Right kidney (tissue), 1 donor: ENCODE results near the gene KRTAP10-12.

Experiments used
- DNase-seq: peaks from one replicate; pipeline ENCODE4 v3.0.0-alpha.2; 2016

Gene KRTAP10-12

GRCh38 chr21:44699502-44700001, 2.6 kb downstream of the KRTAP10-12 start:
- no peak for DNase-seq

GRCh38 chr21:44700101-44701022, 3.4 kb downstream of the KRTAP10-12 start:
- no peak for DNase-seq

GRCh38 chr21:44701023-44701400, 4.0 kb downstream of the KRTAP10-12 start:
- DNase-seq, result no peak

DNA sequence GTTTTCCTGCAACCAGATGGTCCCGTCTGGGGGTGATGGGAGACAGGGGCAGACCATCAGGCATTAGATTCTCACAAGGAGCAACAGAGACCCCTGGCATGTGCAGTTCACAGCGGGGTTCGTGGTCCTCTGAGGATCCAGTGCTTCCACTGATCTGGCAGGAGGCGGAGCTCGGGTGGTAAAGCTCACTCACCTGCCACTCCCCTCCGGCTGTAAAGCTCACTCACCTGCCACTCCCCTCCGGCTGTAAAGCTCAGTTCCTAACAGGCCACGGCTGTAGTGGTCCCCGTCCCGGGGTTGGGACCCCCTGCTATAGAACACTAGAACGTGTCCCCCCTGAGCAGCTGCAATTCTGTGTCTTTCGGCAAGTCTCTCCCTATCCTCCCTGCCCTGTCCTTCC, 4.6 kb downstream of the KRTAP10-12 start:
- DNase-seq, result no peak

DNA sequence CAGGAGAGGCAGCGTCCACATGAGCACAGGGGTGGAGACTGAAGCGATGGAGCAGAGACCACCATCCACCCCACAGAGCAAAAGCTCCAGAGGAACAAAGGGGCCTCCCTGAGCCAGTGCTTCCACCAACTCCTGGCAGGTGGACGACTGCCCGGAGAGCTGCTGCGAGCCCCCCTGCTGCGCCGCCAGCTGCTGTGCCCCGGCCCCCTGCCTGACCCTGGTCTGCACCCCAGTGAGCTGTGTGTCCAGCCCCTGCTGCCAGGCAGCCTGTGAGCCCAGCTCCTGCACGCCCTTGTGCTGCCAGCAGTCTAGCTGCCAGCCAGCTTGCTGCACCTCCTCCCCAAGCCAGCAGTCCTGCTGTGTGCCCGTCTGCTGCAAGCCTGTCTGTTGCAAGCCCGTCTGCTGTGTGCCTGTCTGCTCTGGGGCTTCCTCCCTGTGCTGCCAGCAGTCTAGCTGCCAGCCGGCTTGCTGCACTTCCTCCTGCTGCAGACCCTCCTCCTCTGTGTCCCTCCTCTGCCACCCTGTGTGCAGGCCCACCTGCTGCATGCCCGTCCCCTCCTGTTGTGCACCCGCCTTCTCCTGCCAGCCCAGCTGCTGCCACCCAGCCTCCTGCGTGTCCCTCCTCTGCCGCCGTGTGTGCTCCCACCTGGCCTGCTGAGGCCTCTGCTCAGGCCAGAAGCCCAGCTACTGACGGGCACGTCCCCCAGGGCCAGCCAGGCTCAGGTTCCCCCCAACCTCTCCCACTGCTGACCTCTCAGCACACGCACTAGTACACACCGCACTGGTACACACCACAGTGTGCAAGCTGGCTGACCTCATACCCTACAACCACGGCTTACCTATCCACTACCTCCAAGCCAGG, 5.4 kb downstream of the KRTAP10-12 start:
- DNase-seq, result no peak

- no peak for DNase-seq
These were observed 6.2 kb downstream of the KRTAP10-12 start for GRCh38 chr21:44702973-44703730.

DNA sequence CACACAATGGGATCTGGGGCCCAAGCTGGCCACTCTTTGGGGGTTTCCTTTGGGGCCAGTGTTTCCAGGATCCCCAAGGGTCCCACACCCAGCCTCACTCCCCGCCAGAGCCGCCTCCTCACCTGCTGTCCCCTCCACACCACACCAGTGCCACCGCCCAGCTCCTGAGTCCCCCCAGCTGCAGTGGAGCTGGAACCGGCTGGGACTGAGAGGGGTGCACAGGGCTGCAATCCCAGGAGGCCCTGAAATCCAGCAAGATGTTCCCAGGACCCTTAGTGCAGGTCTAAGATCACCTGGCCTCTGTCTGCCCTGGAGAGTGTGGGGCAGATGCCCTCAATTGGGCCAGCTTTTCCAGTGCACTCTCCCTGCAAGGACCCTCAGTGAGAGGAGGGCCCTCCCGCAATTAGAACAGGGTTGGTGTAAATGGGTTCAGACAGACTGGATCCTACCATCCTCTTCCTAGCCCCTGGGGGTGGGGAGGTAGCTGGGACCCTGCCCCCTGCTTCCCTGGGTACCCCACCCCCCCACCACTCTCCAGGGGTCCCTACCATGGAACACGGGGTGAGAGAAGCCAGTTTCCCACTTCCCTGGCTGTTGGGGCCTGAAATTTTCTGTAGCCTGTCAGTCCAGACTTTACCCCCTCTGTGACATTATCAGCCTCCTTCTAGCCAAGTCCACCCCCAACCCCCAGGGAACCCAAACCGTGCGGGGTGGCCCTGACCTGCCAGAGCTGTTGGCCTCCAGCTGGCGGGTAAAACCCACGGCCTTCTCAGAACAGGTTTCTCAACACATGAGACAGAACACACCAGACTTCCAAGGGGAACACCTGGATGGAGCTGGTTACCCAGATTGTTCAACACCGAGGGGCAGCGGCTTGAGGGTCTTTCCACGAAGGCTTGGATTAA, 7.0 kb downstream of the KRTAP10-12 start:
- no peak for DNase-seq

GRCh38 chr21:44704636-44705001, 7.6 kb downstream of the KRTAP10-12 start:
- no peak for DNase-seq

- DNase-seq, result no peak
These were observed 9.2 kb downstream of the KRTAP10-12 start for GRCh38 chr21:44706026-44706705.

GRCh38 chr21:44706706-44707581, 10.0 kb downstream of the KRTAP10-12 start:
- DNase-seq, result no peak

GRCh38 chr21:44708213-44708865, 11.4 kb downstream of the KRTAP10-12 start:
- peak; percentile 53 for DNase-seq

DNA sequence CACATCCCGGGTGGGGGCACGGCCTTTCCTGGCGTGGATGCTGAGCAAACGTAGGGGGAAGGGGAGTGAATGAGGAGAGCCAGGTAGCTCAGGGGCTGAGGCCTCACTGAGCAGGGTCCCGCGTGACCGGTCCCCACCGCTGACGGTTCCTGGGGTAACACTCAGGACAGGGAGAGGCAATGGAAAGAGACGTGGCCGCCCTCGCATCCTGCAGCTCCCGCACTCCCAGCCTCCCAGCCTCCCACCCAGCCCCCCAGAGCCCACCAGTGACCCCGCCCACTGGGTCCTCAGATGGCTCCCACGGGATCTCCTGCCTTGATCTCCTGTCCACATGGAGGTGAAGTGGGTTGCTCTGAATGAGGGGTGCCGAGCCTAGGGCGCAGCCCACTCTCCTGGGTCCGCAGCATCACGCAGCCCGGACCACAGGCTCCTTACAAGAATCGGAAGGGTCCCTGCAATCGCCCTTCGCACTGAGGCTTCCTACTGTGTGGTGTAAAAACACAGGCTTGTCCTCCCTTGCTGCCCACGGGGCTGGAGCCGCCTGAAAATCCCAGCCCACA, 12.0 kb downstream of the KRTAP10-12 start:
- DNase-seq, result no peak

DNA sequence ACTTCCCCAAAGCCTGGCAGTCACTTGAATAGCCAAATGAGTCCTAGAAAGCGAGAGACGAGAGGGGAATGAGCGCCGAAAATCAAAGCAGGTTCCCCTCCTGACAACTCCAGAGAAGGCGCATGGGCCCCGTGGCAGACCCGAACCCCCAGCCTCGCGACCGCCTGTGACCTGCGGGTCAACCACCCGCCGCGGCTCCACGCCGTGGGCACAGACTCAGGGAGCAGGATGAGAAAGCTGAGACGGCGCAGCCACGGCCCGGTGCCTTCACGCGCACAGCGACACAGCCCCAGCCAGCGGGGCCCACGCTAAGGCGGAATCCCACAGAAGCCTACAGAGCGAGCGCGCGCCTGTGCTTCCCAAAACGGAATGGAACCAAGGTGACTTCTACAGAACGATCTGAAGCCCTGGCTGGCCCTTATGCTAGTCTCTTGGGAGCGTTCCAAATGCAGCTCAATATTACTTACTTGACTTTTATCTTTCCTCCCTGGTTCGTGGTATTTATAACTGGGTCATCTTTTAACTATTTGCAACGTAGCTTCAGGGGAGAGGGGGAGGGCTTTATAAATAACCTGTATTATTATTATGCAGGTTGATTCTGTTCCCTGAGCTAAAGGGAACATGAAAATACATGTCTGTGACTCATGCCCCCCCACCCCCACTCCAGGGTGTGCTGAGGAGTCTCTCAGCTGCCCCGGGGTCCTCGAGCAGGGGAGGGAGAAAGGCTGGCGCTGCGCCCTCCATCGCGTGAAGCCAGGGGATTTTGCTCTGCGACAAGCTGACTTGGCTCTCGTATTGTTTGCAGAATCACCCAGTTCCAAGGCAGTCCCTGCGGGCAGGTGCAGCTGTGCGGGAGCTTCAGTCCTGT, 12.7 kb downstream of the KRTAP10-12 start:
- DNase-seq, result no peak

DNA sequence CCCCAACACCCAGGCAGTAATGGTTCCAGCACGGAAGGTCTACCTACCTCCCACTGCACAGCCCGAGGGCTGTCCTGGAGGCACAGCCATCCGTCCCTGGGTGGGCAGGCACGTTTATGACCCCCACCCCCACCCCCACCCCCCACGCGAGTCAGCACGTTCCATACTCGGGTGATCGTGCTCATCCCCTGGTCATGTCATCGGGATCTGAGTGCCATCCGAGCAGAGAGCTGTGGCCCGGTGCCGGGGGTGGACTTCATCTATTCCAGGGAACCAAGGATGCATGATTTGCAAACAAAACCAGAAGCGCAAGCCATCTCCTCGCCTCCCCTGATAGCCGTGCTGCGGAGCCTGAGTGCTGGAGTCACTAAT, 13.3 kb downstream of the KRTAP10-12 start:
- no peak for DNase-seq

DNA sequence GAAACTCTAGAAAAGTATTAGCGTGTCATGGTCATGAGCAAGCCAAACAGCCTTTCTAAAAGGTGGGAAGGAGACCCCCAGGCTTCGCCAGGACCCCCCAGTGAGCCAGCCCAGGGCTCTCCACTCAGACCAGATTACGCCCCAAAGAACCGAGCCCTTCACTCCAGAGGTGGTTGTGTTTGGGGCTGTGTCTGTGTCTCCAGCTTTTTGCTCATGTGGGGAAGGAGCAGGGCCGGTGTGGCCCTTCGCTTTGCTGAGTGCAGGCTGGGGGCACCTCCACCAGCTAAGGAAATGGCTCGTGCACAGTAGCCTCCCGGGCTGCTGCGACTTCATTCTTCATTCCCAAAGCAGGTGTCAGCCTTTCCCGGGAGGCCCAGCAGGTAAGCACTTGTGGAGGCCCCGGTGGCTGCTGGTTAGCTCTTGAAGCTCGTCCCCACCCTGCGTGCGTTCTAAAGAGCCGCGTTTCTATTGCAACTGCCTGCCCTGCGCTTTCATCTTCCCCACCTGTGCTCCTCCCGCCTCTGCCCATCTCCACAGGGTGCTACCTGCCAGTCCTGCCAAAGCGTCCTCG, 13.9 kb downstream of the KRTAP10-12 start:
- no peak for DNase-seq

- DNase-seq, result peak; percentile 59
These were observed 14.6 kb downstream of the KRTAP10-12 start, which contains the start of gene TSPEAR for GRCh38 chr21:44711327-44712202. TSPEAR (minus strand) TSS chr21:44711572; CDS start chr21:44711514, 58 bp downstream.
